ENCODE results near the gene HBG2. TPM values are rescaled to one million over a fixed set of nuclear protein-coding genes. Genes with fewer than 3 reads are reported as not detected.

Gene HBG2
- total and polyA plus RNA-seq, 8 donors, result 10.6 TPM; not detected in 7

- Histone ChIP-seq H3K27me3 (no peaks in the 10 kb centered on the region), H3K36me3 (no peaks in the 10 kb centered on the region), H3K4me1 (no peaks in the 10 kb centered on the region), H3K9me3 (no peaks in the 10 kb centered on the region), H3K4me3 (no peak overlapping the region), H3K27ac (no peak overlapping the region)
- DNase-seq, result no peak
- TF ChIP-seq CTCF (IDR thresholded peaks at IDR 0.05), result no peak
- FAIRE-seq, result no peak
- 30 to 38% methylated on average over 7 of the region's 7 CpGs for WGBS, 2 donors
- no peak for ATAC-seq
- intact Hi-C loops (cut with DNase I), result no loop called here
These were observed 44.1 kb downstream of the HBG2 start for GRCh38 chr11:5210376-5210885.

- FAIRE-seq (no peak), ATAC-seq (peak in 3 of 4 donors; percentile 37 to 65 (median 48)), DNase-seq (no peak)
- no peaks in the 10 kb centered on the region for H3K36me3 ChIP-seq
- no peak overlapping the region for H3K4me3 ChIP-seq
- no peak for TF ChIP-seq CTCF (IDR thresholded peaks at IDR 0.05)
- no peak overlapping the region for H3K27ac ChIP-seq
- H3K4me1 ChIP-seq, result no peaks in the 10 kb centered on the region
- WGBS, 2 donors, result 13 to 16% methylated on average over 1 of the region's 1 CpG
- no peaks in the 10 kb centered on the region for H3K9me3 ChIP-seq
- intact Hi-C loops (cut with DNase I), result no loop called here
- H3K27me3 ChIP-seq, result no peaks in the 10 kb centered on the region
These were observed 49.8 kb downstream of the HBG2 start for GRCh38 chr11:5204787-5205186.

GRCh38 chr11:5203366-5203765 is 51.2 kb downstream of the HBG2 start:
- Histone ChIP-seq H3K9me3 (no peaks in the 10 kb centered on the region), H3K4me1 (no peaks in the 10 kb centered on the region), H3K27ac (no peak overlapping the region), H3K27me3 (no peaks in the 10 kb centered on the region), H3K36me3 (no peaks in the 10 kb centered on the region), H3K4me3 (no peak overlapping the region)
- 37 to 42% methylated on average over 2 of the region's 2 CpGs for WGBS, 2 donors
- intact Hi-C loops (cut with DNase I), result no loop called here
- ATAC-seq, result no peak
- no peak for DNase-seq
- FAIRE-seq, result no peak
- no peak for TF ChIP-seq CTCF (IDR thresholded peaks at IDR 0.05)

Other genes starting within 250 kb of the HBG2 start
- gene OR52J3, start 208.3 kb downstream of the HBG2 start, total RNA-seq, result not detected
- not detected for gene OR52J3, start 208.3 kb downstream of the HBG2 start, polyA plus RNA-seq
- not detected for gene OR52E2, start 195.2 kb downstream of the HBG2 start, total RNA-seq
- gene OR52E2, start 195.2 kb downstream of the HBG2 start, polyA plus RNA-seq, result not detected
- gene OR52E1, start 185.2 kb downstream of the HBG2 start, total RNA-seq, result not detected
- gene OR52E1, start 185.2 kb downstream of the HBG2 start, polyA plus RNA-seq, result not detected
- gene OR52A5, start 116.4 kb downstream of the HBG2 start, total RNA-seq, result not detected
- not detected for gene OR52A5, start 116.4 kb downstream of the HBG2 start, polyA plus RNA-seq
- not detected for gene OR52A1, start 100.0 kb downstream of the HBG2 start, total RNA-seq
- gene OR52A1, start 100.0 kb downstream of the HBG2 start, polyA plus RNA-seq, result not detected
- gene OR51V1, start 54.1 kb downstream of the HBG2 start, total RNA-seq, result not detected
- gene OR51V1, start 54.1 kb downstream of the HBG2 start, polyA plus RNA-seq, result not detected
- 10 to 100 TPM in 3 of 6 donors, 1 to 10 TPM in 3; 2.2 to 89.0 (median 7.4) TPM for gene HBB, start 27.7 kb downstream of the HBG2 start, total RNA-seq
- gene HBB, start 27.7 kb downstream of the HBG2 start, polyA plus RNA-seq, result 1 to 10 TPM; 3.9 to 4.9 TPM
- 1 to 10 TPM in 1 of 6 donors, not detected in 5; 1.1 TPM for gene HBD, start 20.3 kb downstream of the HBG2 start, total RNA-seq
- not detected for gene HBD, start 20.3 kb downstream of the HBG2 start, polyA plus RNA-seq
- 1 to 10 TPM in 1 of 6 donors, not detected in 5; 3.3 TPM for gene HBG1, start 4.9 kb downstream of the HBG2 start, total RNA-seq
- not detected for gene HBG1, start 4.9 kb downstream of the HBG2 start, polyA plus RNA-seq
- 1 to 10 TPM in 1 of 6 donors, not detected in 5; 3.5 TPM for gene HBE1, start 15.2 kb upstream of the HBG2 start, total RNA-seq
- gene HBE1, start 15.2 kb upstream of the HBG2 start, polyA plus RNA-seq, result not detected
- gene OR51B4, start 47.2 kb upstream of the HBG2 start, total RNA-seq, result not detected
- not detected for gene OR51B4, start 47.2 kb upstream of the HBG2 start, polyA plus RNA-seq
- not detected for gene OR51B2, start 69.5 kb upstream of the HBG2 start, total RNA-seq
- gene OR51B2, start 69.5 kb upstream of the HBG2 start, polyA plus RNA-seq, result not detected
- under 1 TPM in 3 of 6 donors, not detected in 3; 0.14 to 0.24 (median 0.19) TPM for gene OR51B5, start 88.7 kb upstream of the HBG2 start, total RNA-seq
- under 1 TPM in 1 of 2 donors, not detected in 1; 0.05 TPM for gene OR51B5, start 88.7 kb upstream of the HBG2 start, polyA plus RNA-seq
- gene OR51B6, start 96.7 kb upstream of the HBG2 start, total RNA-seq, result not detected
- gene OR51B6, start 96.7 kb upstream of the HBG2 start, polyA plus RNA-seq, result not detected
- gene OR51M1, start 129.0 kb upstream of the HBG2 start, total RNA-seq, result not detected
- not detected for gene OR51M1, start 129.0 kb upstream of the HBG2 start, polyA plus RNA-seq
- gene OR51Q1, start 167.3 kb upstream of the HBG2 start, total RNA-seq, result not detected
- not detected for gene OR51Q1, start 167.3 kb upstream of the HBG2 start, polyA plus RNA-seq
- under 1 TPM in 1 of 6 donors, not detected in 5; 0.28 TPM for gene OR51I1, start 186.7 kb upstream of the HBG2 start, total RNA-seq
- gene OR51I1, start 186.7 kb upstream of the HBG2 start, polyA plus RNA-seq, result not detected
- gene OR51I2, start 194.5 kb upstream of the HBG2 start, total RNA-seq, result not detected
- not detected for gene OR51I2, start 194.5 kb upstream of the HBG2 start, polyA plus RNA-seq
- gene OR52D1, start 233.9 kb upstream of the HBG2 start, total RNA-seq, result not detected
- not detected for gene OR52D1, start 233.9 kb upstream of the HBG2 start, polyA plus RNA-seq